GM12878 (cell line): ENCODE results near the gene DIP2C. TPM values are rescaled to one million over a fixed set of nuclear protein-coding genes. Genes with fewer than 3 reads are reported as not detected.

Experiments used
- ATAC-seq: fragments of 200-7000 bp; cut with Tn5 transposase; 3 replicates; pipeline ENCODE4 v1.9.1; 2020; ENCODE audit warnings: mild to moderate bottlenecking, moderate library complexity
- BruUV-seq: library from RNA; stranded (reverse); fragments of 400-500 nt; replicated peaks from 2 replicates; lab custom pipeline; 2021; lab: Mats Ljungman, UMichigan
- CTCF ChIA-PET: fragments of 300-600 bp; sonication (Branson Sonifier 250); formaldehyde crosslinking; extraction: SDS; loops from one replicate; lab custom pipeline; 2021; ENCODE audit warnings: inconsistent platforms; lab: Yijun Ruan, JAX
- POLR2A ChIA-PET: fragments of 350-600 bp; formaldehyde crosslinking; extraction: SDS; loops from one replicate; lab custom pipeline; 2021; ENCODE audit warnings: inconsistent platforms; lab: Charles Lee
- RAD21 ChIA-PET: fragments of 300-600 bp; sonication (Branson Sonifier 250); formaldehyde crosslinking; loops from one replicate; lab custom pipeline; 2023; ENCODE audit warnings: antibody characterized with exemption; ENCODE audit not compliant: unreplicated experiment; lab: Charles Lee
- SMC1A ChIA-PET: fragments of 300-600 bp; sonication (Branson Sonifier 250); formaldehyde crosslinking; loops from one replicate; lab custom pipeline; 2023; ENCODE audit not compliant: unreplicated experiment, uncharacterized antibody; lab: Charles Lee
- DNase-seq: peaks from one replicate; pipeline ENCODE4 v3.0.0-alpha.2; 2011; ENCODE audit warnings: low read depth, low spot score
- FAIRE-seq: peaks from 3 replicates; lab custom pipeline; 2011; peaks lifted over from hg19 to GRCh38; lab: Jason Lieb, UNC
- H2AFZ ChIP-seq: 2 replicates; pipeline ENCODE4 v1.6.0; 2011; ENCODE audit warnings: low read depth, low read length, control low read depth; ENCODE audit not compliant: control insufficient read depth
- H3K27ac ChIP-seq: 2 replicates; pipeline ENCODE4 v1.5.1; 2011; ENCODE audit warnings: control low read depth; ENCODE audit not compliant: control insufficient read depth, insufficient read depth
- H3K27me3 ChIP-seq, 2 experiments: replicated peaks in 1 of 2; 2 replicates each; pipeline versions ENCODE4 v1.6.0 to v1.6.1; 2011; ENCODE audit warnings: low read length in 1 of 2; ENCODE audit not compliant: control insufficient read depth in 2 of 2, insufficient read depth in 2 of 2
- H3K36me3 ChIP-seq, 2 experiments: 2 replicates each; pipeline ENCODE4 v1.5.1; 2011; ENCODE audit warnings: low read length in 1 of 2; ENCODE audit not compliant: control insufficient read depth in 2 of 2, insufficient read depth in 2 of 2
- H3K4me1 ChIP-seq: 2 replicates; pipeline ENCODE4 v1.6.1; 2011; ENCODE audit warnings: mild to moderate bottlenecking, low read length, moderate library complexity, mixed read lengths; ENCODE audit not compliant: control insufficient read depth, insufficient read depth
- H3K4me2 ChIP-seq: 2 replicates; pipeline ENCODE4 v1.6.0; 2011; ENCODE audit warnings: control low read depth; ENCODE audit not compliant: control insufficient read depth, insufficient read depth
- H3K4me3 ChIP-seq: fragments of 200-600 bp; sonication (generic); 2 replicates; pipeline ENCODE4 v1.5.1; 2016
- H3K79me2 ChIP-seq: 2 replicates; pipeline ENCODE4 v1.6.0; 2011; ENCODE audit warnings: low read length; ENCODE audit not compliant: control insufficient read depth, insufficient read depth
- H3K9ac ChIP-seq: 2 replicates; pipeline ENCODE4 v1.8.0; 2011; ENCODE audit warnings: low read length, control low read depth, mixed read lengths; ENCODE audit not compliant: control insufficient read depth, insufficient read depth
- H3K9me3 ChIP-seq: replicated peaks from 3 replicates; pipeline ENCODE4 v1.5.1; 2011; ENCODE audit warnings: mild to moderate bottlenecking, low read length; ENCODE audit not compliant: control insufficient read depth, insufficient read depth
- H4K20me1 ChIP-seq: 2 replicates; pipeline ENCODE4 v1.6.0; 2011; ENCODE audit not compliant: control insufficient read depth, insufficient read depth
- CBX3 ChIP-seq: fragments of 200-600 bp; sonication (generic); IDR thresholded peaks from 2 replicates; pipeline ENCODE4 v1.6.1; 2016; ENCODE audit warnings: low read depth, borderline replicate concordance
- HDGF ChIP-seq: fragments of 450-650 bp; IDR thresholded peaks from 2 replicates; pipeline ENCODE4 v1.6.1; 2016; ENCODE audit warnings: antibody characterized with exemption
- JUND ChIP-seq: IDR thresholded peaks from 2 replicates; pipeline ENCODE4 v1.6.1; 2012; ENCODE audit warnings: low read depth, mild to moderate bottlenecking, low read length, improper control_type of control experiment, moderate library complexity
- NR2C1 ChIP-seq: fragments of 450-650 bp; IDR thresholded peaks from 2 replicates; pipeline ENCODE4 v1.6.1; 2017; ENCODE audit warnings: antibody characterized with exemption, mild to moderate bottlenecking, moderate library complexity
- PAX5 ChIP-seq: IDR thresholded peaks from 2 replicates; pipeline ENCODE4 v1.6.1; 2011; ENCODE audit warnings: low read depth, low read length, borderline replicate concordance
- PML ChIP-seq: IDR thresholded peaks from 2 replicates; pipeline ENCODE4 v1.6.1; 2012; ENCODE audit warnings: low read length, inconsistent platforms
- POU2F2 ChIP-seq: IDR thresholded peaks from 3 replicates; pipeline ENCODE4 v1.6.1; 2011; ENCODE audit warnings: low read depth, mild to moderate bottlenecking, low read length, borderline replicate concordance
- RFX5 ChIP-seq: IDR thresholded peaks from 2 replicates; pipeline ENCODE4 v1.6.1; 2011; ENCODE audit warnings: low read depth, low read length, improper control_type of control experiment
- SMAD1 ChIP-seq: fragments of 450-650 bp; IDR thresholded peaks from 2 replicates; pipeline ENCODE4 v1.6.1; 2018; ENCODE audit warnings: mild to moderate bottlenecking, low read depth; ENCODE audit not compliant: partially characterized antibody
- ZNF384 ChIP-seq: IDR thresholded peaks from 2 replicates; pipeline ENCODE4 v1.6.1; 2012; ENCODE audit warnings: low read depth, mild to moderate bottlenecking, low read length, improper control_type of control experiment, borderline replicate concordance
- WGBS: methylation state at CpG from one replicate; pipeline ENCODE4 v1.1.6; 2016; ENCODE audit warnings: low lambda C conversion rate; ENCODE audit not compliant: insufficient replicate concordance, insufficient coverage; ENCODE audit errors: missing lambda C conversion rate; 5-methylcytosine and 5-hydroxymethylcytosine counted together
- in situ Hi-C: fragments of 300-500 bp; cut with MboI; formaldehyde crosslinking; loops from 9 replicates; pipeline ENCODE4 v1.14.3; 2018; ENCODE audit warnings: mixed read lengths
- intact Hi-C: fragments of 100-400 bp; cut with micrococcal nuclease; formaldehyde crosslinking; loops from one replicate; pipeline ENCODE4 v1.14.2; 2022; ENCODE audit not compliant: unreplicated experiment
- polyA plus RNA-seq, 11 experiments: library from polyadenylated mRNA; depleted of rRNA in 4 of 11; unstranded in 6 of 11; stranded (reverse) in 5 of 11; fragments of >200 nt; fragmentation: Nextera tagmentation in 4 of 11; fragmentation: Illumina TruSeq in 1 of 11; extraction: Ambion mirVana in 4 of 11; extraction: Trizol in 1 of 11; gene quantifications; 1 replicate in 1 of 11; 2 replicates in 10 of 11; pipeline versions ENCODE4 v1.2.1 to v1.2.3, GENCODE V29; 2011 to 2016; ENCODE audit warnings: inconsistent platforms in 2 of 11, missing spikeins in 2 of 11, low read depth in 1 of 11
- total RNA-seq, 4 experiments: library from RNA; depleted of rRNA in 3 of 4; stranded (reverse); fragments of >200 nt in 3 of 4; fragmentation: Illumina TruSeq in 1 of 4; extraction: Trizol in 1 of 4; gene quantifications; 2 replicates each; pipeline versions ENCODE4 v1.2.1 to v1.2.3, GENCODE V29; 2013 to 2021
- TF ChIP-seq, protein P1 (sequence below): IDR thresholded peaks from 2 replicates; pipeline ENCODE4 v1.6.1; 2011; ENCODE audit warnings: borderline replicate concordance, low read depth, mild to moderate bottlenecking, moderate library complexity, low read length; ENCODE audit not compliant: insufficient read depth, poor library complexity, severe bottlenecking

Gene DIP2C
- total and polyA plus RNA-seq, 10 of the 15 experiments (the other 5 are each of a cell fraction or from before 2014, with no cell fraction given), result 0.01 to 0.10 (median 0.06) TPM

DNA sequence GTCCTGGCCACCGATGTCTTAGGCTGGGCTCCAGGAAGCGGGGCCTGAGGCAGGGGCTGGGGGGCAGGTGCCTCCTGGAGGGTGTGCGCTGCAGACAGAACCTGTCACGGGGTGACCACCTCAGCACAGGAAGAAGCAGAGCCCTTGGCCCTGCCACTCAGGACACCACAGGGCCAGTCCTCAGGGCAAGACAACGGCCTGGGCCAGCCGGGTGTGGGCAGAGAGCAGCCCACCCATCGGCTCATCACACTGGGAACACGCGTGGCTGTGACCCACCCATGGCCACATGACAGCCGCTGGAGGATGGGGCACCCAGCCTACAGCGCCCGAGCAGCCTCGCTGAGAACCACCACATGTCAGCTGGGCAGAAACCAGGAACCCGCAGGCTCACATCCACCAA is 5.9 kb upstream of the DIP2C start (continued):
- no peak for TF ChIP-seq ZNF384
- TF ChIP-seq HDGF, result no peak

DNA sequence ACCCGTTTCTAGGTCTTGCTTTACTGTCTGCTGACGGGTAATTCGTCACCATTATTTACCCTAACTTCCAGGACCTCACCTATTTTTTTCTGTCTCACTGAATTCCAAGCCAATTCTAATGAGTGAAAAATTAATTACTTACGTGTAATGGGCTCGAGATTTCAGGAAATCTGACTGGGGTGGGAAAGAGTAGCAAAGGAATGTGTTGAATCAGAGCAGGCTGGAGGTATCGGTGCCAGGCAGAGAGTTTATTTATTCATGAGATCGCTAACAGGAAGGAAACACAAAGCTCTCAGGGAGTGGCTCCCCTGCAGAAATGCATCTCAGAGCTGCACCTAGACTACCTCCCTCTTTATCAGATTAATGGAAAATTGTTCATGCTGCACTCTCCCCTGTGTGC is 4.0 kb upstream of the DIP2C start:
- in situ Hi-C loops (no loop called here), intact Hi-C loops (no loop called here)
- H3K79me2 ChIP-seq, result no peaks in the 10 kb centered on the region
- no peak overlapping the region for H3K27ac ChIP-seq
- no peaks in the 10 kb centered on the region for H3K9me3 ChIP-seq
- CTCF ChIA-PET, result no interaction called here
- H3K4me1 ChIP-seq, result no peaks in the 10 kb centered on the region
- no peaks in the 10 kb centered on the region for H3K36me3 ChIP-seq
- no peak for FAIRE-seq
- no peak overlapping the region for H3K9ac ChIP-seq
- RAD21 ChIA-PET, result no interaction called here
- POLR2A ChIA-PET, result no interaction called here
- no peak for TF ChIP-seq NR2C1
- no peak for TF ChIP-seq CBX3
- no peak for TF ChIP-seq PML
- no peak for TF ChIP-seq SMAD1
- TF ChIP-seq, protein P1, sequence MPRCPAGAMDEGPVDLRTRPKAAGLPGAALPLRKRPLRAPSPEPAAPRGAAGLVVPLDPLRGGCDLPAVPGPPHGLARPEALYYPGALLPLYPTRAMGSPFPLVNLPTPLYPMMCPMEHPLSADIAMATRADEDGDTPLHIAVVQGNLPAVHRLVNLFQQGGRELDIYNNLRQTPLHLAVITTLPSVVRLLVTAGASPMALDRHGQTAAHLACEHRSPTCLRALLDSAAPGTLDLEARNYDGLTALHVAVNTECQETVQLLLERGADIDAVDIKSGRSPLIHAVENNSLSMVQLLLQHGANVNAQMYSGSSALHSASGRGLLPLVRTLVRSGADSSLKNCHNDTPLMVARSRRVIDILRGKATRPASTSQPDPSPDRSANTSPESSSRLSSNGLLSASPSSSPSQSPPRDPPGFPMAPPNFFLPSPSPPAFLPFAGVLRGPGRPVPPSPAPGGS, result no peak
- no peak for TF ChIP-seq JUND
- TF ChIP-seq PAX5, result no peak
- TF ChIP-seq RFX5, result no peak
- TF ChIP-seq POU2F2, result no peak
- SMC1A ChIA-PET, result interaction anchor here (0.6 kb wide), 1 partner anchor 414 kb away, joined by 3 read pairs; no protein-coding TSS in a partner anchor
- no TSS peak for BruUV-seq
- no peaks in the 10 kb centered on the region; a peak in 1 of 4 replicates for H3K27me3 ChIP-seq
- H3K4me2 ChIP-seq, result no peak overlapping the region
- H4K20me1 ChIP-seq, result no peaks in the 10 kb centered on the region
- H2AFZ ChIP-seq, result no peak overlapping the region
- no peak overlapping the region for H3K4me3 ChIP-seq
- no peak for ATAC-seq
- no peak for DNase-seq
- 20% methylated on average over 7 of the region's 7 CpGs for WGBS
